Measurements from ENCODE around the gene KANK4. TPM values are rescaled to one million over a fixed set of nuclear protein-coding genes. Genes with fewer than 3 reads are reported as not detected.
A peak's percentile ranks its signal among the peaks of the same experiment; 100 is the strongest.

Gene KANK4
- total RNA-seq: under 1 TPM in 3 of 4 donors, not detected in 1; 0.54 to 0.59 (median 0.56) TPM

GRCh38 chr1:62318756-62319544 lies at the start of gene KANK4:
Gene KANK4, minus strand, starts transcription at chr1:62319434. Its CDS starts 37,870 bp downstream, at chr1:62281564.
- Histone ChIP-seq H3K27ac (no peak within 1 kb of the TSS), H3K27me3 (no peaks in the 10 kb centered on the region), H3K36me3 (no peaks in the 10 kb centered on the region), H3K4me1 (peaks cover 3 to 12% of the 10 kb centered on the region in 2 donors), H3K4me3 (replicated peaks in 1 of 3) (peak within 1 kb of the TSS in 1 of 3 donors; percentile 20), H3K9me3 (no peaks in the 10 kb centered on the region)
- DNase-seq: no peak
- TF ChIP-seq CTCF (IDR thresholded peaks at IDR 0.05): no peak
- no peak for TF ChIP-seq POLR2A (IDR thresholded peaks at IDR 0.05)
- 0% methylated on average over 28 to 35 of the region's 84 CpGs for WGBS, 2 donors
- intact Hi-C loops (cut with DNase I): no loop called here

- Histone ChIP-seq H3K4me3 (replicated peaks in 1 of 3) (no peak overlapping the region), H3K9me3 (no peaks in the 10 kb centered on the region), H3K4me1 (peaks cover 3 to 7% of the 10 kb centered on the region in 2 donors), H3K36me3 (no peaks in the 10 kb centered on the region), H3K27ac (no peak overlapping the region), H3K27me3 (no peaks in the 10 kb centered on the region)
- TF ChIP-seq CTCF (IDR thresholded peaks at IDR 0.05) (no peak), POLR2A (IDR thresholded peaks at IDR 0.05) (no peak)
- no peak for DNase-seq
- intact Hi-C loops (cut with DNase I): no loop called here
- 87 to 89% methylated on average over 6 of the region's 6 CpGs for WGBS, 2 donors
Observed at GRCh38 chr1:62368989-62369388, 49.8 kb upstream of the KANK4 start.

GRCh38 chr1:62367005-62367557 lies 47.8 kb upstream of the KANK4 start:
- WGBS, 2 donors: 87 to 90% methylated on average over 7 of the region's 7 CpGs
- no peak overlapping the region for H3K27ac ChIP-seq
- no peak for TF ChIP-seq POLR2A (IDR thresholded peaks at IDR 0.05)
- no peak for TF ChIP-seq CTCF (IDR thresholded peaks at IDR 0.05)
- H3K4me1 ChIP-seq: peaks cover 3 to 7% of the 10 kb centered on the region in 2 donors
- intact Hi-C loops (cut with DNase I): no loop called here
- DNase-seq: no peak
- no peaks in the 10 kb centered on the region for H3K36me3 ChIP-seq
- H3K27me3 ChIP-seq: no peaks in the 10 kb centered on the region
- no peaks in the 10 kb centered on the region for H3K9me3 ChIP-seq
- no peak overlapping the region for H3K4me3 ChIP-seq (replicated peaks in 1 of 3)

GRCh38 chr1:62364721-62365120 lies 45.5 kb upstream of the KANK4 start:
- DNase-seq: no peak
- intact Hi-C loops (cut with DNase I): no loop called here
- H3K36me3 ChIP-seq: no peaks in the 10 kb centered on the region
- H3K4me3 ChIP-seq (replicated peaks in 1 of 3): no peak overlapping the region
- H3K27me3 ChIP-seq: no peaks in the 10 kb centered on the region
- H3K4me1 ChIP-seq: no peaks in the 10 kb centered on the region
- H3K9me3 ChIP-seq: no peaks in the 10 kb centered on the region
- TF ChIP-seq POLR2A (IDR thresholded peaks at IDR 0.05) (no peak), CTCF (IDR thresholded peaks at IDR 0.05) (no peak)
- no peak overlapping the region for H3K27ac ChIP-seq

- WGBS, 2 donors: 73 to 85% methylated on average over 3 of the region's 3 CpGs
Observed at GRCh38 chr1:62362926-62363325, 43.7 kb upstream of the KANK4 start.

More at GRCh38 chr1:62362926-62363325, 43.7 kb upstream of the KANK4 start:
- Histone ChIP-seq H3K36me3 (no peaks in the 10 kb centered on the region), H3K4me1 (no peaks in the 10 kb centered on the region), H3K9me3 (no peaks in the 10 kb centered on the region), H3K27ac (no peak overlapping the region), H3K4me3 (replicated peaks in 1 of 3) (no peak overlapping the region), H3K27me3 (no peaks in the 10 kb centered on the region)
- DNase-seq: no peak
- TF ChIP-seq POLR2A (IDR thresholded peaks at IDR 0.05) (no peak), CTCF (IDR thresholded peaks at IDR 0.05) (no peak)
- intact Hi-C loops (cut with DNase I): no loop called here
